GM21526 (cell line): Measurements from ENCODE around the gene MATN3.

Experiments
- ATAC-seq: cut with Tn5 transposase; IDR thresholded peaks from one replicate; pipeline ENCODE4 v1.9.1; 2021; ENCODE audit warnings: moderate library complexity; ENCODE audit not compliant: unreplicated experiment, low FRiP score

Gene MATN3

DNA sequence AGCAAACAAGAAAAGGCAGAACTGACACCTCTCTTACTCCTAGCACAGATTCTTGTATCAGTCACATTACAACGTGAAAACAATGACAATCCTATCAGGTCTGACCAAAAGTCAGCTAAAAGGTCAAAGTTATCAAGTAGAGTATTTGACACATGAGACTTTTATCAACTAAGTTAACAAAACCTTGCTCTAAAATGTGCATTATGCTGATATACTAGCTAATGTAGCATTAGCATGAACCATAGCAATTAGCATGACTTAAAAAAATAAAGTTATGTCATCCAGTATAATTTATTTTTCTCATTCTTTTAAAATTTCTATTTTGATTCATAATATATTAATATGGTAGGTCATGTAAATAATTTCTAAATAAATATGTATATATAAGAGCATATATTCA is 69.3 kb downstream of the MATN3 start:
- no peak for ATAC-seq

- ATAC-seq: no peak
Observed at GRCh38 chr2:19942199-19942598, 70.3 kb downstream of the MATN3 start.
